Osteocyte (in vitro differentiated cells): ENCODE measurements around the gene FLAD1. TPM values are rescaled to one million over a fixed set of nuclear protein-coding genes. Genes with fewer than 3 reads are reported as not detected.
A peak's percentile ranks its signal among the peaks of the same experiment; 100 is the strongest.

Source experiments
- DNase-seq: peaks from one replicate; pipeline ENCODE4 v3.0.0; 2021; ENCODE audit warnings: mixed read lengths; ENCODE audit not compliant: unreplicated experiment; ENCODE audit errors: extremely low spot score
- H3K27ac Mint-ChIP-seq: one replicate; pipeline ENCODE4 v1.8.0; 2021; ENCODE audit warnings: mild to moderate bottlenecking, mixed read lengths; ENCODE audit not compliant: unreplicated experiment
- H3K27me3 Mint-ChIP-seq: one replicate; pipeline ENCODE4 v1.8.0; 2021; ENCODE audit warnings: mixed read lengths; ENCODE audit not compliant: unreplicated experiment
- H3K36me3 Mint-ChIP-seq: one replicate; pipeline ENCODE4 v1.8.0; 2021; ENCODE audit warnings: mixed read lengths; ENCODE audit not compliant: unreplicated experiment
- H3K4me1 Mint-ChIP-seq: one replicate; pipeline ENCODE4 v1.8.0; 2021; ENCODE audit warnings: mixed read lengths; ENCODE audit not compliant: unreplicated experiment
- H3K4me3 Mint-ChIP-seq: one replicate; pipeline ENCODE4 v1.8.0; 2021; ENCODE audit warnings: mild to moderate bottlenecking, moderate library complexity, mixed read lengths; ENCODE audit not compliant: unreplicated experiment
- H3K9me3 Mint-ChIP-seq: one replicate; pipeline ENCODE4 v1.8.0; 2021; ENCODE audit warnings: mixed read lengths; ENCODE audit not compliant: unreplicated experiment
- total RNA-seq: library from RNA; stranded (reverse); gene quantifications from 2 replicates; pipeline ENCODE4 v1.2.1, GENCODE V29; 2021
- TF ChIP-seq, protein P1 (sequence below): fragments of 200-600 bp; sonication (generic); IDR thresholded peaks from 2 replicates; pipeline ENCODE4 v1.5.0; 2021; ENCODE audit warnings: antibody characterized with exemption, mild to moderate bottlenecking, moderate library complexity

The FLAD1 gene
- total RNA-seq, 1 donor from 2014 or later = 31.2 TPM

DNA sequence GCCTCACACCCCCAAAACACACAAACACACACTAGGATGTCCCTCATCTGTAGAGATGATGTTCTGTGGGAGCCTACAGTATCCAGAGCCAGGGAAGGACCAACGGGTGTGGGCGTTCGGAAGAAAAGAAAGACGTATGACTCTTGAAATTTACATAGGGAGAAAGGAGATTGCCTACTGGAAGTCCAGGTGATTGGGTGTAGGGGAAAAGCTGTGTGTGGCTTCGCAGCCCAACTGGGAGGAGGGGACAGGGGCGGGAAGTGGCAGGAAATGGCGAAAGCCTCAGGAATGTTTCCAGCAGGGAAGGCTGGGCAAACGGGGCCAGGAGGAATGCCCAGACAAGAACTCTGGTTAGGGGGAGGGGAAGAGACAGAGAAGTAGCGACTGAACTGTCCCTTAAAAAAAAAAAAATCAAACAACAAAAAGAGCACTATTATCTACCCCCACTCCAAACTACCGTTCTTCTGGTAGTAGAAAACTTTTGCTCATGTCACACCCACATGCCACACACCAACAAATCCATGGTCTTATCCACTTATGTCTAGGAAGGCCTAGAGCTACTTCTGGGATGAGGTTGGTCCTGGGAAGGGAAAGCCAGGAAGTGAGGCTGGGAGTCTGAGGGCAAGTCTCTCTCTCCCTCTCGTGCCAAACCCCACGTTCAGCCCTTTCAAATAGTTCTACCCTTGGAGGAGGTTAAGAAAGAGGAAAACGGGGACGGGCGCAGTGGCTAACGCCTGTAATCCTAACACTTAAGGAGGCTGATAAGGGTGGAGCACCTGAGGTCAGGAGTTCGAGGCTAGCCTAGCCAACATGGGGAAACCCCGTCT, 10.4 kb upstream of the FLAD1 start:
- TF ChIP-seq, protein P1, sequence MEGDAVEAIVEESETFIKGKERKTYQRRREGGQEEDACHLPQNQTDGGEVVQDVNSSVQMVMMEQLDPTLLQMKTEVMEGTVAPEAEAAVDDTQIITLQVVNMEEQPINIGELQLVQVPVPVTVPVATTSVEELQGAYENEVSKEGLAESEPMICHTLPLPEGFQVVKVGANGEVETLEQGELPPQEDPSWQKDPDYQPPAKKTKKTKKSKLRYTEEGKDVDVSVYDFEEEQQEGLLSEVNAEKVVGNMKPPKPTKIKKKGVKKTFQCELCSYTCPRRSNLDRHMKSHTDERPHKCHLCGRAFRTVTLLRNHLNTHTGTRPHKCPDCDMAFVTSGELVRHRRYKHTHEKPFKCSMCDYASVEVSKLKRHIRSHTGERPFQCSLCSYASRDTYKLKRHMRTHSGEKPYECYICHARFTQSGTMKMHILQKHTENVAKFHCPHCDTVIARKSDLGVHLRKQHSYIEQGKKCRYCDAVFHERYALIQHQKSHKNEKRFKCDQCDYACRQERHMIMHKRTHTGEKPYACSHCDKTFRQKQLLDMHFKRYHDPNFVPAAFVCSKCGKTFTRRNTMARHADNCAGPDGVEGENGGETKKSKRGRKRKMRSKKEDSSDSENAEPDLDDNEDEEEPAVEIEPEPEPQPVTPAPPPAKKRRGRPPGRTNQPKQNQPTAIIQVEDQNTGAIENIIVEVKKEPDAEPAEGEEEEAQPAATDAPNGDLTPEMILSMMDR = no peak
- Mint-ChIP-seq H3K9me3 (no peaks in the 10 kb centered on the region), H3K27ac (no peak overlapping the region), H3K36me3 (peaks cover 4% of the 10 kb centered on the region), H3K4me1 (peaks cover 45% of the 10 kb centered on the region), H3K27me3 (no peaks in the 10 kb centered on the region), H3K4me3 (no peak overlapping the region)
- DNase-seq = peak; percentile 92

- Mint-ChIP-seq H3K4me1 (peaks cover 37% of the 10 kb centered on the region), H3K27ac (no peak overlapping the region), H3K27me3 (no peaks in the 10 kb centered on the region), H3K36me3 (no peaks in the 10 kb centered on the region), H3K4me3 (no peak overlapping the region), H3K9me3 (no peaks in the 10 kb centered on the region)
- DNase-seq = peak; percentile 97
- TF ChIP-seq, protein P1 = peak; percentile 35
Measured at GRCh38 chr1:154973344-154974101, 9.6 kb upstream of the FLAD1 start.

- H3K4me1 Mint-ChIP-seq = peaks cover 30% of the 10 kb centered on the region
- H3K4me3 Mint-ChIP-seq = no peak within 1 kb of the TSS
- H3K9me3 Mint-ChIP-seq = no peaks in the 10 kb centered on the region
- H3K36me3 Mint-ChIP-seq = no peaks in the 10 kb centered on the region
- TF ChIP-seq, protein P1 = no peak
- no peak within 1 kb of the TSS for H3K27ac Mint-ChIP-seq
- peak; percentile 99 for DNase-seq
- H3K27me3 Mint-ChIP-seq = no peaks in the 10 kb centered on the region
Measured at GRCh38 chr1:154974102-154974807, 8.9 kb upstream of the FLAD1 start, which contains the start of gene CKS1B. CKS1B (plus strand) TSS chr1:154974681; CDS start chr1:154974746, 65 bp downstream.

DNA sequence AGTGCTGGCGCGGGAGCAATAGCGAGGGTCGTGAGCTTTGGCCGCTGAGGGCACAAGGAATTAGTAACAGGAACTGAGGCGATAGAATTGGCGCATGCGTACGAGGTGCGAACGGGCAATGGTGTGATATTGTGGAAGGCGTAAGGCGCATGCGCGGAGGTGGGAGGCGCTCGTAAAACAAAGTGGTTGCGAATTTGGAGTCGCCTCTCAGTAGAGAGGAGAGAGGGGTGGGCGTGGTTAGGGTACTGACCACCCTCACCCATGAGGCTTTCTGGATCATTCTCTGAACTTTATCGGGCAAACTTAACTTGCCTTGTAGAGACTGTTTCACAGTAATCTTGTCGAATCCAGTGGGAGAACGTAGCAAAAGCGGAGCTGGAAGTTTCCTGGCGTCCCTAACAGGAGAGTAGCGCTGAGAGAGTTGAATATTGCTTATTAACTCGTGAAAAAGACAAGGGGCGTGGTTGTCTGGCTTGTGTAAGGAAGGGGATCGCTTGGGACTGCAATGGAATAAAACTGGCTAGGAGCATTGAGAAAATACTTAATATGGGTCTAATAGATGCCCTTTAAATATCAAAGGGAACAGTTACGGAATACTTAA, 8.2 kb upstream of the FLAD1 start:
- H3K27me3 Mint-ChIP-seq = no peaks in the 10 kb centered on the region
- no peak overlapping the region for H3K27ac Mint-ChIP-seq
- H3K4me3 Mint-ChIP-seq = no peak overlapping the region
- peak; percentile 97 for DNase-seq
- TF ChIP-seq, protein P1 = no peak
- H3K4me1 Mint-ChIP-seq = peaks cover 24% of the 10 kb centered on the region
- no peaks in the 10 kb centered on the region for H3K9me3 Mint-ChIP-seq
- H3K36me3 Mint-ChIP-seq = peaks cover 2% of the 10 kb centered on the region
